ENCODE results near the gene CCDC180.
"Not testable (repeated sequence)": the region's sequence is repeated elsewhere in the genome, so short reads cannot be mapped to it uniquely, and the experiment has no call there.

Gene CCDC180

DNA sequence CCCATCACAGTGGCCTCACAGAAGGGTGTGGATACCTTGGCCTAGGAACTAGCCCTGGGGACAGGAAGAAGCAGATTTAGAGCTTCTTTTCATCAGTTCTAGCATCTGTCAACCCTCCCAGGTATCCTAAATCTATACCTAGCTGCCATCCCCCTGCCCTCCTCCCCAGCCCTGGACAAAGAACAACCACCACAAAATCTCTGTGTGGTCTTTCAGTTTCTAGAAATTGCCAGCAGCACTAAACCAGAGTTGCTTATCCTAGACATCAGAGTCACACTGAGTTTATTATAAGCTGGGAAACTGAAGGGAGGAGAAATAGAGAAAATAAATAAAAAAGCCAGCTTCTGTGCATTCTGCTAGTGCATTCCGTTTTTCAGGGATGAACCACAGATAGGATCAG is 14.6 kb downstream of the CCDC180 start:
- H3K4me3 ChIP-seq (replicated peaks; ENCODE audit: low read depth, low read length), result no peak overlapping the region
- no peak for DNase-seq (ENCODE audit: extremely low read depth, low read depth)
- no peak for TF ChIP-seq CTCF (IDR thresholded peaks at IDR 0.05; ENCODE audit: low read depth, low read length, missing control alignments)

- TF ChIP-seq CTCF (IDR thresholded peaks at IDR 0.05; ENCODE audit: low read depth, low read length, missing control alignments), result no peak
- DNase-seq (ENCODE audit: extremely low read depth, low read depth), result no peak
- no peak overlapping the region for H3K4me3 ChIP-seq (replicated peaks; ENCODE audit: low read depth, low read length)
Observed at GRCh38 chr9:97324954-97325353, 17.5 kb downstream of the CCDC180 start.

GRCh38 chr9:97327562-97327961 is 20.1 kb downstream of the CCDC180 start:
- TF ChIP-seq CTCF (IDR thresholded peaks at IDR 0.05; ENCODE audit: low read depth, low read length, missing control alignments), result no peak
- DNase-seq (ENCODE audit: extremely low read depth, low read depth), result no peak
- no peak overlapping the region for H3K4me3 ChIP-seq (replicated peaks; ENCODE audit: low read depth, low read length)

DNA sequence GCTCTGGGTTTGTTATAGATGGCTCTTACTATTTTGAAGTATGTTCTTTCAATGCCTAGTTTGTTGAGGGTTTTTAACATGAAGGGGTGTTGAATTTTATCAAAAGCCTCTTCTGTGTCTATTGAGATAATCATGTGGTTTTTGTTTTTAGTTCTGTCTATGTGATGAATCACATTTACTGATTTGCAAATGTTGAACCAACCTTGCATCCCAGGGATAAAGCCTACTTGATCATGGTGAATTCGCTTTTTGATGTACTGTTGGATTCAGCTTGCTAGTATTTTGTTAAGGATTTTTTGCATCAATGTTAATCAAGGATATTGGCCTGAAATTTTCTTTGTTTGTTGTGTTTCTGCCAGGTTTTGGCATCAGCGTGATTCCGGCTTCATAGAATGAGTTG is 25.5 kb downstream of the CCDC180 start:
- TF ChIP-seq CTCF (IDR thresholded peaks at IDR 0.05; ENCODE audit: low read depth, low read length, missing control alignments), result no peak
- DNase-seq (ENCODE audit: extremely low read depth, low read depth), result no peak
- H3K4me3 ChIP-seq (replicated peaks; ENCODE audit: low read depth, low read length), result no peak overlapping the region

GRCh38 chr9:97335622-97336021 is 28.2 kb downstream of the CCDC180 start:
- DNase-seq (ENCODE audit: extremely low read depth, low read depth); H3K4me3 ChIP-seq (replicated peaks; ENCODE audit: low read depth, low read length): not testable (repeated sequence)

GRCh38 chr9:97348871-97349270 is 41.4 kb downstream of the CCDC180 start:
- DNase-seq (ENCODE audit: extremely low read depth, low read depth), result no peak
- H3K4me3 ChIP-seq (replicated peaks; ENCODE audit: low read depth, low read length), result no peak overlapping the region
- no peak for TF ChIP-seq CTCF (IDR thresholded peaks at IDR 0.05; ENCODE audit: low read depth, low read length, missing control alignments)

DNA sequence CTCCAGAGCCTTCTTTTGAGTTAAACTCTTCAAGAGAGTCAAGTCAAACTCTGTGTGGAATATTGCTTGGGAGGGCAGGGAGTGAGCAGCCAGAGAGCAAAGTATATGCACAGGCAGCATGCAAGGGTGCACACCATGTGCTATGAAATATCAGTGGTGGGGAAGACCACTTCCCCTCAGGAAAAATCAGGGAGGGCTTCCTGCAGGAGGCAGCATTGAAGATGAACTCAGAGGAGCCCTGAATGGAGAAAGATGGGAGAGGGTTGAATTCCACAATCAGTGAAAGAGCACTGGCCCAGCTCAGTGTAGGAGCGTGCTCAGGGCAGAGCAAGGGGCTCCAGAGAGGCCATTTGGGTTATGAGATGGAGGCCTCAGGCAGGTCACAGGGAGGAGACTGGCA is 41.9 kb downstream of the CCDC180 start:
- no peak overlapping the region for H3K4me3 ChIP-seq (replicated peaks; ENCODE audit: low read depth, low read length)
- DNase-seq (ENCODE audit: extremely low read depth, low read depth), result no peak
- no peak for TF ChIP-seq CTCF (IDR thresholded peaks at IDR 0.05; ENCODE audit: low read depth, low read length, missing control alignments)
